CD14-positive monocyte (primary cell): ENCODE measurements around the gene IL6R. TPM values are rescaled to one million over a fixed set of nuclear protein-coding genes. Genes with fewer than 3 reads are reported as not detected.

Experiments
- DNase-seq, 3 donors: peaks; one replicate each; pipeline ENCODE4 v3.0.0-alpha.2; 2011 to 2022
- H2AFZ ChIP-seq: 2 replicates; pipeline ENCODE4 v1.6.0; 2012; ENCODE audit warnings: mild to moderate bottlenecking, low read depth, low read length, inconsistent platforms; ENCODE audit not compliant: insufficient read depth, poor library complexity, severe bottlenecking
- H3K27ac ChIP-seq, 2 donors: 1 replicate in 1 of 2; 2 replicates in 1 of 2; pipeline ENCODE4 v1.5.1; 2012 to 2013; ENCODE audit warnings: low read length in 2 of 2, control low read depth in 1 of 2, inconsistent platforms in 1 of 2, low read depth in 1 of 2, mild to moderate bottlenecking in 1 of 2
- H3K27me3 ChIP-seq, 2 donors: one replicate each; pipeline versions ENCODE4 v1.6.0 to v1.6.1; 2011 to 2013; ENCODE audit warnings: low read length in 2 of 2; ENCODE audit not compliant: control insufficient read depth in 2 of 2, insufficient read depth in 2 of 2
- H3K36me3 ChIP-seq, 2 donors: replicated peaks in 1 of 2; 1 replicate in 1 of 2; 2 replicates in 1 of 2; pipeline versions ENCODE4 v1.5.1 to v1.6.1; 2012 to 2013; ENCODE audit warnings: low read length in 2 of 2, control low read depth in 1 of 2, inconsistent platforms in 1 of 2, mild to moderate bottlenecking in 1 of 2; ENCODE audit not compliant: insufficient read depth in 2 of 2, control insufficient read depth in 1 of 2
- H3K4me1 ChIP-seq, 2 donors: 1 replicate in 1 of 2; 2 replicates in 1 of 2; pipeline versions ENCODE4 v1.5.1 to v1.6.1; 2012 to 2013; ENCODE audit warnings: low read length in 2 of 2, control low read depth in 1 of 2, inconsistent platforms in 1 of 2, mild to moderate bottlenecking in 1 of 2, moderate library complexity in 1 of 2; ENCODE audit not compliant: insufficient read depth in 2 of 2, control insufficient read depth in 1 of 2
- H3K4me2 ChIP-seq: replicated peaks from 2 replicates; pipeline ENCODE3; 2012; ENCODE audit warnings: low read length, moderate library complexity, mild to moderate bottlenecking; ENCODE audit not compliant: poor library complexity, severe bottlenecking; ENCODE audit errors: extremely low read depth
- H3K4me3 ChIP-seq, 3 experiments: fragments of 200-600 bp in 1 of 3; sonication (generic) in 1 of 3; replicated peaks in 1 of 3; 1 replicate in 2 of 3; 2 replicates in 1 of 3; pipeline ENCODE4 v1.5.1; 2011 to 2013; ENCODE audit warnings: low read length in 3 of 3, mild to moderate bottlenecking in 3 of 3, control low read depth in 2 of 3, low read depth in 2 of 3, inconsistent platforms in 1 of 3, moderate library complexity in 1 of 3
- H3K79me2 ChIP-seq: 2 replicates; pipeline ENCODE4 v1.6.0; 2012; ENCODE audit warnings: mild to moderate bottlenecking, control low read depth, inconsistent platforms, low read length, moderate library complexity; ENCODE audit not compliant: insufficient read depth
- H3K9ac ChIP-seq: 2 replicates; pipeline ENCODE4 v1.6.0; 2017; ENCODE audit warnings: low read length, mild to moderate bottlenecking; ENCODE audit not compliant: insufficient read depth, poor library complexity, severe bottlenecking
- H3K9me3 ChIP-seq, 2 donors: replicated peaks in 1 of 2; 1 replicate in 1 of 2; 2 replicates in 1 of 2; pipeline versions ENCODE4 v1.5.1 to v1.6.1; 2012 to 2013; ENCODE audit warnings: low read length in 2 of 2, control low read depth in 1 of 2; ENCODE audit not compliant: control insufficient read depth in 1 of 2, insufficient read depth in 1 of 2
- H4K20me1 ChIP-seq: 2 replicates; pipeline ENCODE4 v1.6.0; 2012; ENCODE audit warnings: mild to moderate bottlenecking, low read length, control low read depth, moderate library complexity; ENCODE audit not compliant: insufficient read depth
- H3K27ac Mint-ChIP-seq, 7 donors: one replicate each; pipeline ENCODE4 v1.8.0; 2020; ENCODE audit warnings: mild to moderate bottlenecking in 7 of 7, mixed read lengths in 7 of 7, moderate library complexity in 6 of 7, inconsistent platforms in 2 of 7
- H3K27me3 Mint-ChIP-seq, 3 donors: one replicate each; pipeline ENCODE4 v1.8.0; 2021 to 2022; ENCODE audit warnings: low read depth in 3 of 3, mild to moderate bottlenecking in 3 of 3, mixed read lengths in 3 of 3, moderate library complexity in 3 of 3, inconsistent platforms in 1 of 3
- H3K36me3 Mint-ChIP-seq, 2 donors: one replicate each; pipeline ENCODE4 v1.8.0; 2020; ENCODE audit warnings: mixed read lengths in 2 of 2, inconsistent platforms in 1 of 2, mild to moderate bottlenecking in 1 of 2
- H3K4me1 Mint-ChIP-seq: one replicate; pipeline ENCODE4 v1.8.0; 2020; ENCODE audit warnings: mild to moderate bottlenecking, mixed read lengths
- H3K4me3 Mint-ChIP-seq, 2 donors: one replicate each; pipeline ENCODE4 v1.8.0; 2020; ENCODE audit warnings: mild to moderate bottlenecking in 2 of 2, mixed read lengths in 2 of 2, moderate library complexity in 1 of 2
- H3K9me3 Mint-ChIP-seq, 7 donors: one replicate each; pipeline ENCODE4 v1.8.0; 2020 to 2022; ENCODE audit warnings: mixed read lengths in 7 of 7, mild to moderate bottlenecking in 6 of 7, moderate library complexity in 6 of 7, inconsistent platforms in 2 of 7
- WGBS: methylation state at CpG from one replicate; pipeline ENCODE4 v1.1.5; 2013; ENCODE audit warnings: missing lambda C conversion rate; ENCODE audit not compliant: insufficient coverage; 5-methylcytosine and 5-hydroxymethylcytosine counted together
- intact Hi-C, 2 donors: fragments of 100-400 bp; cut with micrococcal nuclease; formaldehyde crosslinking; loops; one replicate each; pipeline versions ENCODE4 v1.15.0 to v1.15.1; 2023
- polyA plus RNA-seq, 3 donors: library from polyadenylated mRNA; depleted of rRNA in 1 of 3; unstranded in 2 of 3; stranded (reverse) in 1 of 3; fragments of 300-500 nt in 2 of 3; fragments of >200 nt in 1 of 3; fragmentation: Illumina TruSeq in 2 of 3; gene quantifications; 1 replicate in 2 of 3; 2 replicates in 1 of 3; pipeline ENCODE4 v1.2.3, GENCODE V29; 2012 to 2021
- TF ChIP-seq, protein P1 (sequence below): fragments of 200-600 bp; IDR thresholded peaks from one replicate; pipeline ENCODE4 v1.8.0; 2022; ENCODE audit warnings: antibody characterized with exemption, mild to moderate bottlenecking

The IL6R gene
- polyA plus RNA-seq, 3 donors: 56.4 to 81.7 (median 62.1) TPM

DNA sequence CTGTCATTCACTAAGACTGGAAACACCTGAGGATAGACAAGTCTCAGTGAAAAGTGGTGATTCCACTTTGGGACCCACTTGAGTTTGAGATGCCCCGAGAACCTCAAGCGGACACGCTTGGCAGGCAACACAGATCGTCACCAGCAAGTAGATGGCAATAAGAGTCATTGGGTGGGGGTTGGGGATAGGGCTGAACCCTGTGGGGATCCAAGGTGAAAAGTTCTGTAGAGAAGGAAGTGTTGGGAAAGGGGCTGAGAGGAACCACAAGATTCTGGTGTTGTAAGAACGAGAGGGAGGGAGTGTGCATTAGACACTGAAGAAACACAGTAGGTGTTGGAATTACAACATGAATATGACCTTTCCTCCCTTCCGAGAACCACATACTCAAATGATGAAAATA lies 51.5 kb downstream of the IL6R start:
- Histone ChIP-seq H3K36me3 (peaks cover 50 to 71% of the 10 kb centered on the region in 2 donors), H3K4me3 (peak overlapping the region in 1 of 3 experiments; percentile 32), H2AFZ (no peak overlapping the region), H3K27ac (peak overlapping the region; percentile 87 to 91), H3K27me3 (no peaks in the 10 kb centered on the region), H3K9me3 (no peaks in the 10 kb centered on the region), H3K4me2 (peak overlapping the region; percentile 35), H3K79me2 (peaks cover 50% of the 10 kb centered on the region), H3K9ac (peak overlapping the region; percentile 45), H4K20me1 (peaks cover 18% of the 10 kb centered on the region), H3K4me1 (peaks cover 58 to 63% of the 10 kb centered on the region in 2 donors)
- Mint-ChIP-seq H3K4me1 (peaks cover 57% of the 10 kb centered on the region), H3K9me3 (peaks cover 0 to 2% (median 0%) of the 10 kb centered on the region in 7 donors), H3K27me3 (no peaks in the 10 kb centered on the region), H3K4me3 (peak overlapping the region; percentile 60 to 77), H3K27ac (peak overlapping the region; percentile 95 to 99 (median 98)), H3K36me3 (peaks cover 73 to 88% of the 10 kb centered on the region in 2 donors)
- 8% methylated on average over 4 of the region's 6 CpGs for WGBS
- DNase-seq: peak; percentile 87 to 93 (median 89)
- intact Hi-C loops: loop anchor here (2.0 to 5.0 kb wide), 4 partner anchors 16 to 52 kb away; partner anchors contain the start of gene IL6R (in 2 of the 2)
- TF ChIP-seq, protein P1, sequence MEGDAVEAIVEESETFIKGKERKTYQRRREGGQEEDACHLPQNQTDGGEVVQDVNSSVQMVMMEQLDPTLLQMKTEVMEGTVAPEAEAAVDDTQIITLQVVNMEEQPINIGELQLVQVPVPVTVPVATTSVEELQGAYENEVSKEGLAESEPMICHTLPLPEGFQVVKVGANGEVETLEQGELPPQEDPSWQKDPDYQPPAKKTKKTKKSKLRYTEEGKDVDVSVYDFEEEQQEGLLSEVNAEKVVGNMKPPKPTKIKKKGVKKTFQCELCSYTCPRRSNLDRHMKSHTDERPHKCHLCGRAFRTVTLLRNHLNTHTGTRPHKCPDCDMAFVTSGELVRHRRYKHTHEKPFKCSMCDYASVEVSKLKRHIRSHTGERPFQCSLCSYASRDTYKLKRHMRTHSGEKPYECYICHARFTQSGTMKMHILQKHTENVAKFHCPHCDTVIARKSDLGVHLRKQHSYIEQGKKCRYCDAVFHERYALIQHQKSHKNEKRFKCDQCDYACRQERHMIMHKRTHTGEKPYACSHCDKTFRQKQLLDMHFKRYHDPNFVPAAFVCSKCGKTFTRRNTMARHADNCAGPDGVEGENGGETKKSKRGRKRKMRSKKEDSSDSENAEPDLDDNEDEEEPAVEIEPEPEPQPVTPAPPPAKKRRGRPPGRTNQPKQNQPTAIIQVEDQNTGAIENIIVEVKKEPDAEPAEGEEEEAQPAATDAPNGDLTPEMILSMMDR: no peak

DNA sequence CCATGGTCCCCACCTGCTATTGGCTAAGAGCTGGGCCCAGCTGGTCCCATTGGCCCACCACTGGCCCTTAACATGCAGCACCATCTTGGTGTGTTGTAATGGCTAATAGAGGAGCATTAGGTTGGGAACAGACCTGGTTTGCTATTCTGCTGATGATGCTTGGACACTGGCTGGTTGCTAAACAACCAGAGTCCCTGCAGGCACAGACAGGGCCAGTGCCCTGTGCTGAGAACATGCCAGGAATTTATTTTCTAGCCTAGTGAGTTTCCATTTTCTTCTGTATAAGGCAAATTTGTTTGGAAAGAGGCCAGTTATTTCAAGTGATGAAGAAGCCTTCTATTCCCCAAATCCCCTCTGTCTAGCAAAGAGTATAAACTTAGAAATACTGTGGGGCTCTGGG lies 53.9 kb downstream of the IL6R start:
- Mint-ChIP-seq H3K4me1 (peaks cover 52% of the 10 kb centered on the region), H3K36me3 (peaks cover 68 to 76% of the 10 kb centered on the region in 2 donors), H3K27ac (peak overlapping the region in 5 of 7 donors; percentile 4 to 69 (median 32)), H3K9me3 (no peaks in the 10 kb centered on the region), H3K27me3 (no peaks in the 10 kb centered on the region), H3K4me3 (no peak overlapping the region)
- Histone ChIP-seq H2AFZ (no peak overlapping the region), H4K20me1 (peaks cover 22% of the 10 kb centered on the region), H3K36me3 (peaks cover 48 to 59% of the 10 kb centered on the region in 2 donors), H3K79me2 (peaks cover 40% of the 10 kb centered on the region), H3K4me1 (peaks cover 50 to 57% of the 10 kb centered on the region in 2 donors), H3K4me2 (no peak overlapping the region), H3K9me3 (no peaks in the 10 kb centered on the region), H3K4me3 (no peak overlapping the region), H3K9ac (no peak overlapping the region), H3K27ac (peak overlapping the region in 1 of 2 donors; percentile 52), H3K27me3 (no peaks in the 10 kb centered on the region)
- DNase-seq: no peak
- TF ChIP-seq, protein P1: no peak
- intact Hi-C loops: loop anchor here in 1 of 2 donors (5.0 kb wide), 1 partner anchor 52 kb away; the partner anchor contains the start of gene IL6R
